Esophagus muscularis mucosa (tissue), 4 donors: ENCODE data around the gene ACACA. TPM values are rescaled to one million over a fixed set of nuclear protein-coding genes. Genes with fewer than 3 reads are reported as not detected.

Experiments
- DNase-seq: peaks from one replicate; pipeline ENCODE4 v3.0.0-alpha.2; 2017; ENCODE audit errors: extremely low spot score
- H3K27ac ChIP-seq, 4 donors: fragments of 200-600 bp; sonication (generic); replicated peaks in 1 of 4; 1 replicate in 3 of 4; 2 replicates in 1 of 4; pipeline ENCODE4 v1.5.1; 2016 to 2019; ENCODE audit warnings: mild to moderate bottlenecking in 1 of 4
- H3K27me3 ChIP-seq, 4 donors: fragments of 200-600 bp; sonication (generic); one replicate each; pipeline versions ENCODE4 v1.5.1 to v1.6.0; 2016 to 2019
- H3K36me3 ChIP-seq, 4 donors: fragments of 200-600 bp; sonication (generic); one replicate each; pipeline ENCODE4 v1.5.1; 2016 to 2019
- H3K4me1 ChIP-seq, 4 donors: fragments of 200-600 bp; sonication (generic); one replicate each; pipeline ENCODE4 v1.5.1; 2016 to 2019
- H3K4me3 ChIP-seq, 4 donors: fragments of 200-600 bp; sonication (generic); 1 replicate in 2 of 4; 2 replicates in 2 of 4; pipeline ENCODE4 v1.5.1; 2016 to 2019; ENCODE audit warnings: mild to moderate bottlenecking in 4 of 4, moderate library complexity in 1 of 4
- H3K9me3 ChIP-seq, 4 donors: fragments of 200-600 bp; sonication (generic); 1 replicate in 3 of 4; 2 replicates in 1 of 4; pipeline ENCODE4 v1.5.1; 2016 to 2019
- EP300 ChIP-seq: sonication (generic); formaldehyde crosslinking; IDR thresholded peaks from one replicate; pipeline ENCODE4 v1.6.1; 2017; ENCODE audit warnings: antibody characterized with exemption
- POLR2A ChIP-seq: fragments of 450-650 bp; IDR thresholded peaks from one replicate; pipeline ENCODE4 v1.6.1; 2017; ENCODE audit warnings: antibody characterized with exemption, moderate library complexity, mild to moderate bottlenecking, low read depth
- POLR2AphosphoS5 ChIP-seq, 2 donors: sonication (generic); formaldehyde crosslinking; IDR thresholded peaks; one replicate each; pipeline ENCODE4 v1.6.1; 2017; ENCODE audit warnings: antibody characterized with exemption in 2 of 2
- WGBS: methylation state at CpG from one replicate; pipeline ENCODE4 v1.1.5; 2018; 5-methylcytosine and 5-hydroxymethylcytosine counted together
- intact Hi-C: fragments of 100-400 bp; cut with DNase I; formaldehyde crosslinking; loops from one replicate; pipeline ENCODE4 v1.15.1; 2023
- total RNA-seq, 4 donors: library from RNA; depleted of rRNA; stranded (reverse); fragments of >200 nt; gene quantifications; one replicate each; pipeline versions ENCODE4 v1.1.0 to v1.2.1, GENCODE V29; 2016
- TF ChIP-seq, protein P1 (sequence below), 3 experiments: fragments of 200-600 bp in 2 of 3; fragments of 450-650 bp in 1 of 3; sonication (generic) in 2 of 3; IDR thresholded peaks; one replicate each; pipeline ENCODE4 v1.5.1; 2017 to 2019; ENCODE audit warnings: antibody characterized with exemption in 3 of 3, mild to moderate bottlenecking in 2 of 3, moderate library complexity in 1 of 3

Gene ACACA
- total RNA-seq, 4 donors from 2014 or later: 34.0 to 58.0 (median 50.5) TPM

DNA sequence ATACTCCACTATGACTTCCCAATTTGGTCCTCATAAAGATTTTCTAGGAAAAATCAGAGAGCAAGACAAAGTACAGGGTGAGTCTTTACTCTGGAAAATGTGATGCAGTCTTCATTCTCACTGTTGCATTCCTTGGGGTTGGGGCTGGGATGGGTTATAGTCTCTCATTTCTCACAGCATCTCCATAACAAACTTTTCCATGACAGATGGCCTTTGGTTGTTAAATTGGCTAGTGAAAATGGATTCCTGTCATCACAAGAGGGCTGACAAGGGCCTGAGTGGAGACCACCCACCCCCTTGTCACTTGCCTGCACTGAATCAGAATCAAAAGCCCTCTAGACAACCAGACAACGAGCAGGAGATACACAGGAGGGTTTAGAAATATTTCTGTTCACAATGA lies 283.2 kb downstream of the ACACA start:
- TF ChIP-seq POLR2A: no peak
- no peak for TF ChIP-seq POLR2AphosphoS5 (IDR thresholded peaks at IDR 0.05)
- TF ChIP-seq, protein P1, sequence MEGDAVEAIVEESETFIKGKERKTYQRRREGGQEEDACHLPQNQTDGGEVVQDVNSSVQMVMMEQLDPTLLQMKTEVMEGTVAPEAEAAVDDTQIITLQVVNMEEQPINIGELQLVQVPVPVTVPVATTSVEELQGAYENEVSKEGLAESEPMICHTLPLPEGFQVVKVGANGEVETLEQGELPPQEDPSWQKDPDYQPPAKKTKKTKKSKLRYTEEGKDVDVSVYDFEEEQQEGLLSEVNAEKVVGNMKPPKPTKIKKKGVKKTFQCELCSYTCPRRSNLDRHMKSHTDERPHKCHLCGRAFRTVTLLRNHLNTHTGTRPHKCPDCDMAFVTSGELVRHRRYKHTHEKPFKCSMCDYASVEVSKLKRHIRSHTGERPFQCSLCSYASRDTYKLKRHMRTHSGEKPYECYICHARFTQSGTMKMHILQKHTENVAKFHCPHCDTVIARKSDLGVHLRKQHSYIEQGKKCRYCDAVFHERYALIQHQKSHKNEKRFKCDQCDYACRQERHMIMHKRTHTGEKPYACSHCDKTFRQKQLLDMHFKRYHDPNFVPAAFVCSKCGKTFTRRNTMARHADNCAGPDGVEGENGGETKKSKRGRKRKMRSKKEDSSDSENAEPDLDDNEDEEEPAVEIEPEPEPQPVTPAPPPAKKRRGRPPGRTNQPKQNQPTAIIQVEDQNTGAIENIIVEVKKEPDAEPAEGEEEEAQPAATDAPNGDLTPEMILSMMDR (IDR thresholded peaks at IDR 0.05): no peak
- no peak for TF ChIP-seq EP300
- 50% methylated on average over 1 of the region's 1 CpG for WGBS
- no peak overlapping the region for H3K27ac ChIP-seq
- DNase-seq: no peak
- no peaks in the 10 kb centered on the region for H3K9me3 ChIP-seq
- H3K27me3 ChIP-seq: no peaks in the 10 kb centered on the region
- peaks cover 0 to 14% (median 8%) of the 10 kb centered on the region in 4 donors for H3K4me1 ChIP-seq
- H3K36me3 ChIP-seq: peaks cover 6 to 37% (median 24%) of the 10 kb centered on the region in 4 donors
- H3K4me3 ChIP-seq: no peak overlapping the region
- intact Hi-C loops: no loop called here

DNA sequence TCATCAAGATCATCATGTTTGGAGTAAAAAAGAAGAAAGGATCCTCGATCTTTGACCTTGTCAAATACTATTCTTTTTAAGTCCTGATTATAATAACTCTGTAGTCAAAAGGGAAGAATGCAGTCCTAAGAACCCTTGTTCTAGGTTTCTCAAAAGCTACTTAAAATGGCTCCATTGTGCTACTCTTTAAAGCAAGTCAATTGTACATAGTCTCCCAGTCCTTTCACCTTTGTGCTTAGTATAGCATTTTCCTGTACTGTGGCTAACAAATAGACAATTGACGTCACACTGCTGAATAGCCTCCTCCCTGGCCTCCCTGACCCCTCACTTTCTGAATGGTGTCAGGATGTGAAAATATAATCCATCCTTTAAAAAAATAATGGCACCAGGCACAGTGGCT lies 285.0 kb downstream of the ACACA start:
- H3K4me1 ChIP-seq: peaks cover 0 to 14% (median 8%) of the 10 kb centered on the region in 4 donors
- H3K27ac ChIP-seq: no peak overlapping the region
- WGBS: 97% methylated on average over 2 of the region's 2 CpGs
- peaks cover 3 to 41% (median 21%) of the 10 kb centered on the region in 4 donors for H3K36me3 ChIP-seq
- DNase-seq: no peak
- H3K9me3 ChIP-seq: no peaks in the 10 kb centered on the region
- no peak overlapping the region for H3K4me3 ChIP-seq
- H3K27me3 ChIP-seq: no peaks in the 10 kb centered on the region
- TF ChIP-seq POLR2AphosphoS5 (IDR thresholded peaks at IDR 0.05): no peak
- TF ChIP-seq EP300: no peak
- TF ChIP-seq POLR2A: no peak
- TF ChIP-seq, protein P1 (IDR thresholded peaks at IDR 0.05): no peak
- intact Hi-C loops: no loop called here

DNA sequence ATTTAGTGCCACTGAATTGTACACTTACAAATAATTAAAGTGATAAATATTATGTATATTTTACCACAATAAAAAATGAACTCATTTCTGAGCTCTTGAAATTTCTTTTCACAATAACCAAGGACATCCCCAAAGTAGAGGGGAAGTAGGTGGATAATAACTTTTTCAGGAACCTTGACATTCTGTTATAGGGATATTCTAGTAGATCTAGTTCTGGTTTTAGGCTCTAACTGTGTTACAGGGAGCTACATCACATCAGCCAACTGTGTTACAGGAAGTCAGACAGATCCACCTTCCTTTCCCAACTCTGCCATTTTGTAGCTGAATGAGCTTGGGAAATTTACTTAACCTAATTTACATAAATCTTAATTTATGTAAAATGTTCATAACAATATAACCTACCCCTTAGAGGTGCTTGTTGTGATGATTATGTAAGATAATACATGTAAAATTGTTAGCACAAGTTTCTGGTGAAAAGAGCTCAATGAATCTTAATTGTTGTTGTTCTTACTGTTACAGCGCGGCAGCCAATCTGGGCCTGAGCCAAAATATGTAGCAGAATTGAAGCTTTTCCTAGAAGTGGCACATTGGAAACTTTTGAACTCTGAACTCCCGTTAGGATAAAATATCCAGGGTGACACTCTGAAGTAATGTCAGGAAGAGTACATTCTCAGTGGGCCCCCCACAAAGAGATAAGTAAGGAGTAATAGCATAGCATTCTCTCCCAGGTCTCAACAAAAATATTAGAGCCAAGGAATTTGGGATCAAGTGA lies 288.1 kb downstream of the ACACA start:
- no peak for DNase-seq
- no peaks in the 10 kb centered on the region for H3K27me3 ChIP-seq
- H3K4me1 ChIP-seq: peaks cover 0 to 2% (median 0%) of the 10 kb centered on the region in 4 donors
- no peak overlapping the region for H3K27ac ChIP-seq
- WGBS: 83% methylated on average over 3 of the region's 3 CpGs
- H3K36me3 ChIP-seq: peaks cover 3 to 48% (median 25%) of the 10 kb centered on the region in 4 donors
- no peak overlapping the region for H3K4me3 ChIP-seq
- intact Hi-C loops: loop anchor here (10.0 kb wide), 1 partner anchor 64 kb away; no protein-coding TSS in a partner anchor
- TF ChIP-seq EP300: no peak
- TF ChIP-seq, protein P1 (IDR thresholded peaks at IDR 0.05): no peak
- H3K9me3 ChIP-seq: no peaks in the 10 kb centered on the region

DNA sequence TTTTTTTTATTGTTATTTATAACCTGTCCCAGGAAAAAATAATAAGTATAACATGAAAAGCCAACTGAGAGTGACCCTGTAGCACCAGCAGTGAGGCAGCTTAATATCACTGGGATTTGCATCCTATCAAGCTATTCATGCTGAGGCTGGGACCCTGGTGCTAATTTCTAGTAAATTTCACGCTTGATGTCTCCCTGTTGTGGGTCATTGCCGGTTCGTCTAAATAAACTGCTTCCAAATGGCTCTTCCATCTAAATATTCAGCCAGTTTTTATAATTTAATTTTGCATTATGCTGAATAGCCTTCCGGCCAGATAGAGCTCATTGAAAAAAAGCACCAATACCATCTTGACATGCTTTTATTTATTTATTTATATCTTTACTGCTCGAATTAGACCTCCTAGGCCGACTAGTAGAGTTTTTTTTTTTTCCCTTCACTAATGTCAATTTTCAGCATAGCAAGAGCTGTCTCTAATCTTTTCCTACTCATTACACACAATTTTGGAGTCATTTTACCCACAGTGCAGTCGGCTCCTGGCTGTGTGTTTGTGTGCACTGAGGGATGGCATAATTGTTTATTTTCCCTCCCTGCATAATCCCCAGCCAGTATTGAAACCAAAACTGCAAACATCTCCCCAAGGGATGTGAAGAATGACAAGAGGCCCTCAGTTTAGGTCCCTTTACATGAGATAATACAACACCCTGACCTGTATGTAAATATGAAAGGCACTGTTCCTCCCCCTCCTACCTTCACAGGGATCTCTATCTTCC lies 289.1 kb downstream of the ACACA start:
- 85% methylated on average over 7 of the region's 7 CpGs for WGBS
- Histone ChIP-seq H3K36me3 (peaks cover 3 to 54% (median 32%) of the 10 kb centered on the region in 4 donors), H3K27ac (no peak overlapping the region), H3K4me1 (no peaks in the 10 kb centered on the region), H3K27me3 (no peaks in the 10 kb centered on the region), H3K9me3 (no peaks in the 10 kb centered on the region), H3K4me3 (no peak overlapping the region)
- intact Hi-C loops: loop anchor here (10.0 kb wide), 1 partner anchor 63 kb away; no protein-coding TSS in a partner anchor
- no peak for DNase-seq
- TF ChIP-seq POLR2A (no peak), EP300 (no peak)

DNA sequence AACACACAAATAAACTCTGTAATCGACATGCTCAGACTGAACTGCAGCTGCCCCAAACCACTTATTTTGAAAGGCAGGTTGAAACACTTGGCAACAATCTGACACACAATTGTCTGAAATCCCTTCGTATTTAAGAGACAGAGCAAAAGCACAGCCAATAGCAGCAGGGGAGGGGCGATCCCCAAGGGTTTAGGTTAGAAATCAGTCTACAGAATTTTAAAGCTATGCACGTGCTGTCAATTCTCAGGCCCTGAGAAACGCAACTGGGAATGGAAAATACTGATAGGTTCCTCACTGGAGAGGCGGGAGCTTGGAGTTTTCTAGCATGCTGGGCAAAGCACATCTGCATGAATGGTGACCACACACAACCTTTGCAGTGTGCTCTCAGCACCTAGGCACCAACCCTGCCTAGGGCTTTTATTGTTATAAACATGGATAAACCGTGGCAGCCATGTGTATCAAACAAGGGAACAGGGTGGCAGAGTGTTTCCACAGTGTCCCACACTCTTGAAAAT lies 289.9 kb downstream of the ACACA start:
- TF ChIP-seq EP300 (no peak), POLR2A (no peak), POLR2AphosphoS5 (IDR thresholded peaks at IDR 0.05) (no peak)
- TF ChIP-seq, protein P1 (IDR thresholded peaks at IDR 0.05): no peak
- no peaks in the 10 kb centered on the region for H3K9me3 ChIP-seq
- intact Hi-C loops: loop anchor here (10.0 kb wide), 1 partner anchor 62 kb away; no protein-coding TSS in a partner anchor
- H3K27me3 ChIP-seq: no peaks in the 10 kb centered on the region
- 85% methylated on average over 6 of the region's 7 CpGs for WGBS
- no peaks in the 10 kb centered on the region for H3K4me1 ChIP-seq
- no peak for DNase-seq
- no peak overlapping the region for H3K27ac ChIP-seq
- H3K4me3 ChIP-seq: no peak overlapping the region
- peaks cover 3 to 54% (median 33%) of the 10 kb centered on the region in 4 donors for H3K36me3 ChIP-seq
